NCI-H187 treated with DMSO at 0.1 percent for 48 hours (cell line): ENCODE measurements around the gene SLC25A19.

ENCODE experiments used
- DNase-seq: peaks from one replicate; lab custom pipeline; 2025; lab: John Stamatoyannopoulos, UW

Gene SLC25A19

GRCh38 chr17:75241502-75241901 lies 47.7 kb downstream of the SLC25A19 start:
- no peak for DNase-seq

DNA sequence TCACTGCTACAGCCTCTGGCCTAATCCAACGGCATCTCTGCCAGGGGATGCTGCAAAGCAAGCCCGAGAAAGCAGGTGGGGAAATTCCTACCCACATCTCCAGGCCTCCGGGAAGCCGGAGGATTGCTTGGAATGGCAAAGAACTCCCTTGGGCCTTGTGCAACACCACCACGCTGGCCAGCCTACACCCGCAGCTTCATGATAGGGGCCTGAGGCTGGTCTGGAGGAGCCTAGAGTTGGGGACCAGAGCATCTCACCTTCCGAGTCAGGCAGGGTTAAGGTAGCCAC lies 48.1 kb downstream of the SLC25A19 start:
- no peak for DNase-seq

GRCh38 chr17:75240394-75241142 lies 48.7 kb downstream of the SLC25A19 start:
- DNase-seq: no peak

DNA sequence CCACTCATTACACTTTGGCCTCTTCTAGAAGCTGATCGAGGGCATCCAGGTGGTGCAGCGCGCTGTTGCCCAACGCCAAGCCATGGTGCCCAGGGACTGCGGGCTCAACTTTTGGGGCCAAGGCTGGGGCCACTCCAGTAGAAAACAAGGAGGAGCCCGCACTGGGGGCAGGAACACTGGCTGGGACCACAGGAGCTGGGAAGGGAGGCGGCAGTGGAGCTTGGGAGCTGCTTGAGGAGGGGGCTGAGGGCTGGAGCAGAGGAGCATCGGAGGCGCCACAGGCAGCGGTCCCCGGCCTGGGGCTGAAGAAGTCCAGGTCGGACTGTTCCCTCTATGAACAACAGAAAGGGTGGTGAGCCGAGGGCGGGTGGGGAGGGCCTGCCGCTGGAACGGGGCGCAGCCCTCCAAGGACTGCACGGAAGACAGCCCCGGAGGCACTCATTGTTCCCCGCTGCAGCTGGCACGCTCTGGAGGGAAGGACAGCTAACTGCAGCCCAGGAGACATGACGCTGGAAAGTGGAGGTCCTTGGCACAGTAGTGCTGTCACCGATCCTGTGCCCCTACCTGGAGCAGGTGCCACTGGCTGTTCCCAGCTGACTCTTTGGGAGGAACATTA lies 49.3 kb downstream of the SLC25A19 start:
- no peak for DNase-seq

DNA sequence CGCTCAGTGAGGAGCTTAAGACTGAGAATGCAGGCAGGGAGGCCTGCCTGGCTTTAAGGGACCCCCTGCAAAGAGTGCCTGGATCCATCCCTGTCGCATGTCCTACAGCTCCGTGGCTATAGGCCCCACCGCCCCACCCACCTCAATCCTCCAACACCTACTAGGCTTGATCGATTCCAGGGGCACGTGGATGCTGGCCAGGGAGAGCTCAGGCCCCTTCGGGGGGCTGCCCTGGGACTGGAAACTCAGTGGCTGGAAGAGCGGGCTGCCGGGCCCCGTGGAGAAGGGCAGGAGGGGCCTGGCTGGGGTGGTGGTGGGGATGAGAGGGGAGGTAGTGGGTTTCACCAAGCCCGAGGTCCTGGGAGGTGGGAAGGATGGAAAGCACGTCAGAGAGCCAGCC lies 50.0 kb downstream of the SLC25A19 start:
- DNase-seq: no peak

DNA sequence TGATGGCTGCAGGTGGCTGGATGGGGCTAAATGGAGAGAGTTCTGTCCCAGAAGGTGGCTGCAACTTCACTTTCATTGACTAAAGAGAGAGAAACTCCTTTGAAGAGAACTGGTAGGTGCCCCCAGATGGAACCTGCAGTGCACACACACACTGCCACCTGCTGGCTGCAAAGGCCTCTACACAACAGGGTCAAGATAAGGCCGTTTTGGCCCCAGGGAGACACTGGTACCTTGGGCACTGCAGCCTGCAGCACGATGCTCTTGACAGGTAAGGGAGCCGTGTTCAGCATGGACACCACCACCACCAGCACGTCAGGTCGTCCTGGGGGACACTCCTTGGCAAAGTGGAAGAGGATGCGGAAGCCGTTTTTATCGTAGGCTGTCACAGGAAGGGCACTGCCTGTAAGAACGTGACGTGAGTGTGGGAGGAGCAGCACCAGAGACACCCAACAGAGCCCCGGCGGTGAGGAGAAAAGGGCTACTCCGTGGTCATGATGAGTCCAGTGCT lies 50.5 kb downstream of the SLC25A19 start:
- DNase-seq: no peak

GRCh38 chr17:75238020-75238580 lies 51.1 kb downstream of the SLC25A19 start:
- no peak for DNase-seq

DNA sequence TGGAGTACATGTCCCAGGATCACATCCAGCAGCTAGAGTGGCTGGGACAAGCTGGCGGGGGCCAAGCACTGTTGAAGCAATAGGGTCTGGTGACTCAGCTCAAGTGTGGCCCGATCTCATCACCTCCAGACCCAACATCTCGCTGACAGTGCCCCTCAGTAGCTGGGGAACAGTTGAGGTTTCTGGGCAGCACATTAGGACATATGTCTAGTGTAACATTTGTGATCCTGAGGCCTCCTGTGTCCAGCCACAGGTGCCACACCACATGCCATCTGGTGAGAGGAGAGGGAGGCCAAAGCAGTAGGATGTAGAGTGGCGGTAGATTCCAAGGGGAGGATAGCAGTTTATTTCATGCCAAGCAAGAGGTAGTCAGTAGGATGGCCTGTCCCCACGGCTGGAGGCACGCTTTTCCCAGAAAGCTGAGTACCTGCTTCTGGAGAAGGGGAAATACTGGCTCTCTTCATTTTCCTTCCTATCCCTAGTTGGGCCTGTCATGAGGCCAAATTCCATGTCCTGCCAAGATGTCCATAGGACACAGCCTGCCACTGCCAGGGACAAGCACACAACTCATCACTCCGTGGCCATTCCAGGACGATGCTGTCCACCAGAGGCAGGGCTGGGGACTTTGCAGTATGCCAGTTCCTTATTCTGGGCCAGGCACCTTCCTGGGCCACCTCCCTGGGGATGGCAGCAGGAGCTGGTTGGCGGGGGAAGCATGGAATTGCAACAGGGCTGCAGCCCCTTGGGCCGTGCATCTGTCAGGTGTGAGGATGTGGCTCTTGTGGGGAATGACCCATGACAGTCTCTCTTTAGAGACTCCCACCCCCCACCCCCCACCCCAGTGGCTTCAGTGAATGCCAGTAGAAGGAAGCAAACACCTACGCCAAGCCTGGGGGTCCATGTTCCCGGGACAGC lies 51.9 kb downstream of the SLC25A19 start:
- DNase-seq: no peak

- no peak for DNase-seq
These were observed 56.4 kb downstream of the SLC25A19 start for GRCh38 chr17:75232786-75233185.

GRCh38 chr17:75231741-75232464 lies 57.3 kb downstream of the SLC25A19 start:
- no peak for DNase-seq

DNA sequence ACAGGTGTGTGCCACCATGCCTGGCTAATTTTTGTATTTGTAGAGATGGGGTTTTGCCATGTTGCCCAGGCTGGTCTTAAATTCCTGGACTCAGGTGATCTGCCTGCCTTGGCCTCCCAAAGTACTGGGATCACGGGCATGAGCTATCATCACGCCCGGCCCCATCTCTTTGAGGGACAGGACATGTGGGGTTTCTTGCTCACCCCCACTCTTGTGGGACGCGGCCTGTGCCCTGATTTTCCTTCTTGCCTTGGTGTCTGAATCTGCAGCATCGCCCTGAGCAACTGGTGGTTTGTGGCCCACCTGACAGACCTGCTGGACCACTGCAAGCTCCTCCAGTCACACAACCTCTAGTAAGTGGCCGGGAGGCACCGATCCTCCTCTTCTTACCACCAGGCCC lies 58.2 kb downstream of the SLC25A19 start:
- no peak for DNase-seq

GRCh38 chr17:75228847-75229246 lies 60.4 kb downstream of the SLC25A19 start:
- no peak for DNase-seq

DNA sequence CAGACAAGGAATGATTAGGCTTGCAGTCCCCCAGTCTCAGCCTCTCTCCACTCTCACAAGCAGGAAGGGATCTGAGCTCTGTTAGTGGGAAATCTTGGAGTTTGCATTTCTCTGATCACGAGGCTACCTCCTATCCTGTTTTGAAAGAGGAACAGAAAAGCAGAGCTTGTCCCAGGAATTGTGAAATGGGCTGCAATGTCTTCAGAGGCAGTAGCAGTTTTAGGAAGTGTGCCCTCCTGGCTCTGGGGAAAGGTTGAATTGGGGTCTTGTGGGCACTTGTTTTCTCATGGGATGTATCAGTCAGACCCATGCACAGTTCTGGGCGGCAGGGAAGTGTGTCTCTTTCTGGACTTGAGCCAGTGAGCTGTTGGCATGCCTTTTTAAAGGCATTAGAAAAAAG lies 60.9 kb downstream of the SLC25A19 start:
- DNase-seq: no peak

- DNase-seq: no peak
These were observed 61.5 kb downstream of the SLC25A19 start for GRCh38 chr17:75227729-75228128.

DNA sequence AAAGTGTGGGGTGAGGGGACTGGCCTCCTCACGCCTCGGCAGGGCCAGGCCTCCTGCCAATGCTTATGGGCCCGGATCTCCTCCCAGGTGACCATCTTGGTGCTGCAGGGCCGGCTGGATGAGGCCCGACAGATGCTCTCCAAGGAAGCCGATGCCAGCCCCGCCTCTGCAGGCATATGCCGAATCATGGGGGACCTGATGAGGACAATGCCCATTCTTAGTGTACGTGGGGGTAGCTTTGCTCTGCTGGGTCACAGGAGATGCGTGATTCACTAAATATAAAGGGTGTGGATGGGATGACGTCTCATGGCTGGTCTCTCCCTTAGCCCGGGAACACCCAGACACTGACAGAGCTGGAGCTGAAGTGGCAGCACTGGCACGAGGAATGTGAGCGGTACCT lies 64.2 kb downstream of the SLC25A19 start:
- DNase-seq: no peak
